WERI-Rb-1 (cell line): ENCODE measurements around the gene BSCL2.

ENCODE experiments used
- DNase-seq: peaks from one replicate; pipeline ENCODE4 v3.0.0-alpha.2; 2020
- H3K27ac ChIP-seq: fragments of 250-450 bp; sonication (Bioruptor Pico); 2 replicates; pipeline ENCODE4 v1.5.1; 2020; ENCODE audit warnings: mild to moderate bottlenecking, moderate library complexity
- H3K27me3 ChIP-seq: fragments of 250-450 bp; sonication (Bioruptor Pico); 2 replicates; pipeline ENCODE4 v1.5.1; 2021; ENCODE audit warnings: mild to moderate bottlenecking, low read depth, moderate library complexity; ENCODE audit not compliant: insufficient read depth, severe bottlenecking
- H3K36me3 ChIP-seq: fragments of 250-450 bp; sonication (Bioruptor Pico); 2 replicates; pipeline ENCODE4 v1.5.1; 2020; ENCODE audit warnings: mild to moderate bottlenecking, moderate library complexity
- H3K4me3 ChIP-seq: 2 replicates; pipeline ENCODE4 v1.5.1; 2011; ENCODE audit warnings: low read depth, mild to moderate bottlenecking, control low read depth, low read length
- H3K9me3 ChIP-seq: fragments of 250-450 bp; sonication (Bioruptor Pico); 2 replicates; pipeline ENCODE4 v1.5.1; 2021; ENCODE audit warnings: mild to moderate bottlenecking, moderate library complexity; ENCODE audit not compliant: severe bottlenecking
- TF ChIP-seq, protein P1 (sequence below): IDR thresholded peaks from 2 replicates; pipeline ENCODE4 v1.5.1; 2011; ENCODE audit warnings: low read depth, mild to moderate bottlenecking, control low read depth, inconsistent platforms, low read length

Gene BSCL2

GRCh38 chr11:62725646-62726045 is 18.4 kb upstream of the BSCL2 start:
- TF ChIP-seq, protein P1, sequence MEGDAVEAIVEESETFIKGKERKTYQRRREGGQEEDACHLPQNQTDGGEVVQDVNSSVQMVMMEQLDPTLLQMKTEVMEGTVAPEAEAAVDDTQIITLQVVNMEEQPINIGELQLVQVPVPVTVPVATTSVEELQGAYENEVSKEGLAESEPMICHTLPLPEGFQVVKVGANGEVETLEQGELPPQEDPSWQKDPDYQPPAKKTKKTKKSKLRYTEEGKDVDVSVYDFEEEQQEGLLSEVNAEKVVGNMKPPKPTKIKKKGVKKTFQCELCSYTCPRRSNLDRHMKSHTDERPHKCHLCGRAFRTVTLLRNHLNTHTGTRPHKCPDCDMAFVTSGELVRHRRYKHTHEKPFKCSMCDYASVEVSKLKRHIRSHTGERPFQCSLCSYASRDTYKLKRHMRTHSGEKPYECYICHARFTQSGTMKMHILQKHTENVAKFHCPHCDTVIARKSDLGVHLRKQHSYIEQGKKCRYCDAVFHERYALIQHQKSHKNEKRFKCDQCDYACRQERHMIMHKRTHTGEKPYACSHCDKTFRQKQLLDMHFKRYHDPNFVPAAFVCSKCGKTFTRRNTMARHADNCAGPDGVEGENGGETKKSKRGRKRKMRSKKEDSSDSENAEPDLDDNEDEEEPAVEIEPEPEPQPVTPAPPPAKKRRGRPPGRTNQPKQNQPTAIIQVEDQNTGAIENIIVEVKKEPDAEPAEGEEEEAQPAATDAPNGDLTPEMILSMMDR = no peak
- H3K36me3 ChIP-seq = peaks cover 69% of the 10 kb centered on the region
- no peaks in the 10 kb centered on the region for H3K27me3 ChIP-seq
- no peak for DNase-seq
- H3K9me3 ChIP-seq = no peaks in the 10 kb centered on the region
- peak overlapping the region; percentile 92 for H3K4me3 ChIP-seq
- peak overlapping the region; percentile 99 for H3K27ac ChIP-seq

GRCh38 chr11:62724171-62724570 is 16.9 kb upstream of the BSCL2 start:
- H3K36me3 ChIP-seq = peaks cover 75% of the 10 kb centered on the region
- TF ChIP-seq, protein P1 = no peak
- H3K4me3 ChIP-seq = no peak overlapping the region; the same call in 1 of the 2 replicates
- H3K27me3 ChIP-seq = no peaks in the 10 kb centered on the region
- H3K27ac ChIP-seq = no peak overlapping the region; the same call in 1 of the 2 replicates
- H3K9me3 ChIP-seq = no peaks in the 10 kb centered on the region
- no peak for DNase-seq

DNA sequence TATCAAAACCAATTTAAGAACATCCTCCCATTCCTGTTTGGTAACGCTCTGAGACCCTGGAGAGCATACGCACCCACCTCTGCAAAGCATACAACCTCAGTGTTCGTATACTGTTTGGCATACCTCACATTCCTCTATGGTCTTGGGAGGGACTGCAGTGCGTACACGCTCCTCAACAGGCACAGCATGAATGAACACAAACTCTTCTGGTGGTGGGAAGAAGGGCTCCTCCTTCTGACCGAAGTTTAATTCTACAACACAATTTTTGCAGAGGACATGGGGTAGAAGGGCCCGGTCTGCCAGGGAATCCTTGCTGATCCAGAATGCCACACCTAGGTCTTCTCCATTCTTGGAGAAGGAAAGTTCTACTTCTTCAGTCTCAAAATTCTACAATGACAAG is 14.8 kb upstream of the BSCL2 start:
- Histone ChIP-seq H3K4me3 (no peak overlapping the region), H3K36me3 (peaks cover 95% of the 10 kb centered on the region), H3K27me3 (no peaks in the 10 kb centered on the region), H3K9me3 (no peaks in the 10 kb centered on the region), H3K27ac (no peak overlapping the region)
- TF ChIP-seq, protein P1 = no peak
- no peak for DNase-seq

DNA sequence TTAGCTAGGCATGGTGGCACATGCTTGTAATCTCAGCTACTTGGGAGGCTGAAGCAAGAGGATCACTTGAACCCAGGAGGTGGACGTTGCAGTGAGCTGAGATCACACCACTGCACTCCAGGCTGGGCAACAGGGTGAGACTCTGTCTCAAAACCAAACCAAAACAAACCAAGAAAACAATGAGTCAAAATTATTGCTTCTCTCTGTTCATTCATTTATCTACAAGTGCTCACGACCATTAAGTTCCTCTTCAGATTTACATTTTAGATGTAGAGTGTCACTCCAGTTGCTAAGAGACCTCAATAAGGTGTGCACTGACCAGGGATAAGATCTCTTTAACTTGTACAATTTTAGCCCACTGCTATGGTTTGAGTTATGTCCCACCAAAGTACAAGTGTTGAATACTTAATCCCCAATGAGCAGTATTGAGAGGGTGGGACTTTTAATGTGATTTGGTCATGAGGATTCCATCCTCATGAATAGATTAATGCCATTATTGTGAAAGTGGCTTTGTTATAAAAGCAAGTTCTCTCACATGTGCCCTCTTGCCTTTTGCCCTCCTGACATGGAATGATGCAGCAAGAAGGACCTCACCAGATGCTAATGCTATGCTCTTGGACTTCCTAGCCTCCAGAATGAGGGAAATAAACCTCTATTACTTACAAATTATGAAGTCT is 12.2 kb upstream of the BSCL2 start:
- H3K27me3 ChIP-seq = no peaks in the 10 kb centered on the region
- H3K4me3 ChIP-seq = no peak overlapping the region
- H3K36me3 ChIP-seq = peaks cover 96% of the 10 kb centered on the region
- no peak for DNase-seq
- H3K9me3 ChIP-seq = no peaks in the 10 kb centered on the region
- TF ChIP-seq, protein P1 = no peak
- no peak overlapping the region for H3K27ac ChIP-seq

- H3K27ac ChIP-seq = no peak overlapping the region
- no peaks in the 10 kb centered on the region for H3K27me3 ChIP-seq
- TF ChIP-seq, protein P1 = no peak
- H3K36me3 ChIP-seq = peaks cover 92% of the 10 kb centered on the region
- DNase-seq = no peak
- no peak overlapping the region for H3K4me3 ChIP-seq
- no peaks in the 10 kb centered on the region for H3K9me3 ChIP-seq
These were observed 9.6 kb upstream of the BSCL2 start for GRCh38 chr11:62716816-62717215.

GRCh38 chr11:62716206-62716605 is 9.0 kb upstream of the BSCL2 start:
- no peaks in the 10 kb centered on the region for H3K27me3 ChIP-seq
- no peak overlapping the region for H3K27ac ChIP-seq
- TF ChIP-seq, protein P1 = no peak
- DNase-seq = no peak
- no peak overlapping the region for H3K4me3 ChIP-seq
- H3K36me3 ChIP-seq = peaks cover 92% of the 10 kb centered on the region
- H3K9me3 ChIP-seq = no peaks in the 10 kb centered on the region
